HUES48 (cell line): ENCODE measurements around the gene PIK3CA.

Source experiments
- H3K27ac ChIP-seq: one replicate; pipeline ENCODE4 v1.7.0; 2013; ENCODE audit warnings: low read depth, low read length, inconsistent platforms
- H3K27me3 ChIP-seq: 2 replicates; pipeline ENCODE4 v1.6.1; 2013; ENCODE audit warnings: mild to moderate bottlenecking, low read length; ENCODE audit not compliant: control insufficient read depth, insufficient read depth
- H3K36me3 ChIP-seq: 2 replicates; pipeline ENCODE4 v1.6.1; 2013; ENCODE audit warnings: low read length; ENCODE audit not compliant: control insufficient read depth, insufficient read depth
- H3K4me1 ChIP-seq: 2 replicates; pipeline ENCODE4 v1.6.1; 2013; ENCODE audit warnings: mild to moderate bottlenecking, low read length; ENCODE audit not compliant: control insufficient read depth, insufficient read depth
- H3K4me3 ChIP-seq: 2 replicates; pipeline ENCODE4 v1.5.1; 2013; ENCODE audit warnings: mild to moderate bottlenecking, low read depth, low read length
- H3K9ac ChIP-seq: 2 replicates; pipeline ENCODE4 v1.6.1; 2013; ENCODE audit warnings: mild to moderate bottlenecking, low read depth, low read length, moderate library complexity
- H3K9me3 ChIP-seq: 2 replicates; pipeline ENCODE4 v1.6.1; 2013; ENCODE audit warnings: low read length; ENCODE audit not compliant: control insufficient read depth, insufficient read depth

Gene PIK3CA

GRCh38 chr3:179278151-179278550 is 130.0 kb downstream of the PIK3CA start:
- Histone ChIP-seq H3K9ac (no peak overlapping the region), H3K27me3 (no peaks in the 10 kb centered on the region), H3K36me3 (no peaks in the 10 kb centered on the region), H3K9me3 (no peaks in the 10 kb centered on the region), H3K27ac (no peak overlapping the region), H3K4me1 (no peaks in the 10 kb centered on the region), H3K4me3 (no peak overlapping the region)

GRCh38 chr3:179278932-179279693 is 131.0 kb downstream of the PIK3CA start:
- no peak overlapping the region for H3K9ac ChIP-seq
- H3K4me3 ChIP-seq = no peak overlapping the region
- no peaks in the 10 kb centered on the region for H3K27me3 ChIP-seq
- H3K4me1 ChIP-seq = no peaks in the 10 kb centered on the region
- no peaks in the 10 kb centered on the region for H3K36me3 ChIP-seq
- no peaks in the 10 kb centered on the region for H3K9me3 ChIP-seq
- H3K27ac ChIP-seq = no peak overlapping the region

GRCh38 chr3:179279837-179280236 is 131.7 kb downstream of the PIK3CA start:
- Histone ChIP-seq H3K4me3 (no peak overlapping the region), H3K27me3 (no peaks in the 10 kb centered on the region), H3K36me3 (no peaks in the 10 kb centered on the region), H3K9ac (no peak overlapping the region), H3K27ac (no peak overlapping the region), H3K4me1 (no peaks in the 10 kb centered on the region), H3K9me3 (no peaks in the 10 kb centered on the region)

DNA sequence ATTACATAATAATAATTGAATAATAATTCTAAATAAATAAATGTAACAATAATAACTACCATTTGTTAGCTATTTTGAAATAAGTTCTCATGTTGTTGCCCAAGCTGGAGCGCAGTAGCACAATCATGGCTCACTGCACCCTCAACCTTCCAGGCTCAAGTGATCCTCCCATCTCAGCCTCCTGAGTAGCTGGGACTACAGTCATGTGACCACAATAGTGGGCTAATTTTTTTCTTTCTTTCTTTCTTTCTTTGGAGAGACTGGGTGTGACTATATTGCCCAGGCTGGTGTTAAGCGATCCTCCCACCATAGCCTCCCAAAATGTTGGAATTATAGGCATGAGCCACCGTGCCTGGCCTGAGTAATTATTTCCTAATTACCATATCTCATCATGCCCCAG is 133.7 kb downstream of the PIK3CA start:
- H3K9me3 ChIP-seq = no peaks in the 10 kb centered on the region
- no peaks in the 10 kb centered on the region for H3K27me3 ChIP-seq
- H3K36me3 ChIP-seq = no peaks in the 10 kb centered on the region
- H3K27ac ChIP-seq = no peak overlapping the region
- no peak overlapping the region for H3K9ac ChIP-seq
- H3K4me3 ChIP-seq = no peak overlapping the region
- H3K4me1 ChIP-seq = no peaks in the 10 kb centered on the region

DNA sequence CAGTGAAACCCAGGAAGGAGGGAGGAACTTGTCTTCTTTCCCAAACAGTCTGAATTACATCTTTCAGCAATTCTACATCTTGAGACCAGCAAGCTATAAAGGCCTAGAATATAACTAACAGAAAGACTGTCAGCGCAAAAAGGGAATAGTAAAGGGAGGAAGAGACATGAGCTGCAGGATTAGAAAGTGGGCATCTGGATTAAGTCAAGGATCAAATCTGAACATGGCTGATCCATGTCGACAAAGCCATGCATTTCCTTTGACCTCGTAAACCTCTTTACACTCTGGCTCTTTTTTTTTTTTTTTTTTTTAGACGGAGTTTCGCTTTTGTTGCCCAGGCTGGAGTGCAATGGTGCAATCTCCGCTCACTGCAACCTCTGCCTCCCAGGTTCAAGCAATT is 138.2 kb downstream of the PIK3CA start:
- H3K36me3 ChIP-seq = no peaks in the 10 kb centered on the region
- no peak overlapping the region for H3K4me3 ChIP-seq
- no peaks in the 10 kb centered on the region for H3K4me1 ChIP-seq
- H3K9me3 ChIP-seq = no peaks in the 10 kb centered on the region
- no peak overlapping the region for H3K9ac ChIP-seq
- H3K27me3 ChIP-seq = no peaks in the 10 kb centered on the region
- no peak overlapping the region for H3K27ac ChIP-seq

GRCh38 chr3:179288845-179289244 is 140.7 kb downstream of the PIK3CA start:
- Histone ChIP-seq H3K27ac (no peak overlapping the region), H3K27me3 (no peaks in the 10 kb centered on the region), H3K36me3 (no peaks in the 10 kb centered on the region), H3K9me3 (no peaks in the 10 kb centered on the region), H3K4me1 (no peaks in the 10 kb centered on the region), H3K9ac (no peak overlapping the region), H3K4me3 (no peak overlapping the region)

DNA sequence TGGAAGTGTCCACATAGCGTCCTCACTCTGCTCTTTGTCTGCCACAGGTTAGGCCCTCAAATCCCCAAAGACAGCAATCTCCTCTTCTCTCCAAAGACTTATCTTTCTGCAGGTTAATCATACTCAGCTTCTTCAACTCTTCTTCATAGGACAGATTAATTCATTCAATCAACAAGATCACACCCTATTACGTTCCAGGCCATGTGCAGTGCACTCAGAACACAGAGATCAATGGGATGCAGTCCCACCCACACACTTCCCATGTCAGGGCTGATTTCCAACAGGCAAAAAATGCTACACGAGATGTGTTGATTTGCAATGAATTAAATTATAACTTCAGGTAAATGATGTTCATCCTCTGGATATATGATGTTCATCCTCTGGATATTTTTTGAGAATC is 141.1 kb downstream of the PIK3CA start:
- Histone ChIP-seq H3K9ac (no peak overlapping the region), H3K4me3 (no peak overlapping the region), H3K4me1 (no peaks in the 10 kb centered on the region), H3K36me3 (no peaks in the 10 kb centered on the region), H3K9me3 (no peaks in the 10 kb centered on the region), H3K27me3 (no peaks in the 10 kb centered on the region), H3K27ac (no peak overlapping the region)
